HUES64 (cell line): Measurements from ENCODE around the gene NAP1L1.

Experiments used
- H3K27ac ChIP-seq: 2 replicates; pipeline ENCODE4 v1.7.0; 2013; ENCODE audit warnings: low read depth, low read length, inconsistent platforms
- H3K27me3 ChIP-seq: 2 replicates; pipeline ENCODE4 v1.6.1; 2013; ENCODE audit warnings: mild to moderate bottlenecking, low read length; ENCODE audit not compliant: insufficient read depth
- H3K36me3 ChIP-seq: 2 replicates; pipeline ENCODE4 v1.6.1; 2013; ENCODE audit warnings: mild to moderate bottlenecking, low read length; ENCODE audit not compliant: insufficient read depth
- H3K4me1 ChIP-seq: 2 replicates; pipeline ENCODE4 v1.6.1; 2013; ENCODE audit warnings: mild to moderate bottlenecking, low read length, moderate library complexity; ENCODE audit not compliant: insufficient read depth
- H3K4me3 ChIP-seq: 2 replicates; pipeline ENCODE4 v1.5.1; 2013; ENCODE audit warnings: mild to moderate bottlenecking, low read length, moderate library complexity
- H3K9ac ChIP-seq: 2 replicates; pipeline ENCODE4 v1.6.1; 2013; ENCODE audit warnings: mild to moderate bottlenecking, low read depth, low read length
- H3K9me3 ChIP-seq: 2 replicates; pipeline ENCODE4 v1.6.1; 2013; ENCODE audit warnings: low read depth, low read length; ENCODE audit not compliant: insufficient read depth
- WGBS: fragments of 150-250, 120-280 bp; methylation state at CpG from one replicate; pipeline ENCODE4 v1.1.7; 2013; ENCODE audit warnings: missing lambda C conversion rate; 5-methylcytosine and 5-hydroxymethylcytosine counted together

NAP1L1 gene

GRCh38 chr12:76057326-76057725, 27.2 kb downstream of the NAP1L1 start:
- Histone ChIP-seq H3K27me3 (no peaks in the 10 kb centered on the region), H3K9me3 (no peaks in the 10 kb centered on the region), H3K9ac (no peak overlapping the region), H3K36me3 (peaks cover 100% of the 10 kb centered on the region), H3K4me1 (peaks cover 26% of the 10 kb centered on the region), H3K4me3 (no peak overlapping the region), H3K27ac (peak overlapping the region; percentile 23; the same call in 1 of the 2 replicates)
- 90% methylated on average over 7 of the region's 7 CpGs for WGBS

- H3K36me3 ChIP-seq, result peaks cover 100% of the 10 kb centered on the region
- no peak overlapping the region for H3K4me3 ChIP-seq
- H3K9me3 ChIP-seq, result no peaks in the 10 kb centered on the region
- H3K4me1 ChIP-seq, result peaks cover 26% of the 10 kb centered on the region
- peak overlapping the region; percentile 74 for H3K27ac ChIP-seq
- no peaks in the 10 kb centered on the region for H3K27me3 ChIP-seq
- WGBS, result 14% methylated on average over 1 of the region's 2 CpGs
- H3K9ac ChIP-seq, result 0 out of 2 replicates have a peak overlapping the region, but pooled peaks have one; percentile 42
Observed at GRCh38 chr12:76055393-76055792, 29.1 kb downstream of the NAP1L1 start.

GRCh38 chr12:76049575-76050251, 34.8 kb downstream of the NAP1L1 start:
- Histone ChIP-seq H3K9me3 (no peaks in the 10 kb centered on the region), H3K27me3 (no peaks in the 10 kb centered on the region), H3K4me1 (peaks cover 4% of the 10 kb centered on the region), H3K9ac (no peak overlapping the region), H3K36me3 (peaks cover 100% of the 10 kb centered on the region), H3K27ac (no peak overlapping the region), H3K4me3 (no peak overlapping the region)
- WGBS, result 94% methylated on average over 4 of the region's 4 CpGs

GRCh38 chr12:76047742-76048141, 36.7 kb downstream of the NAP1L1 start:
- Histone ChIP-seq H3K27me3 (no peaks in the 10 kb centered on the region), H3K4me3 (no peak overlapping the region), H3K36me3 (peaks cover 93% of the 10 kb centered on the region), H3K27ac (no peak overlapping the region), H3K9me3 (no peaks in the 10 kb centered on the region), H3K4me1 (no peaks in the 10 kb centered on the region), H3K9ac (no peak overlapping the region)
- 100% methylated on average over 1 of the region's 2 CpGs for WGBS

- WGBS, result 100% methylated on average over 2 of the region's 2 CpGs
- no peak overlapping the region for H3K27ac ChIP-seq
- peaks cover 86% of the 10 kb centered on the region for H3K36me3 ChIP-seq
- H3K4me1 ChIP-seq, result no peaks in the 10 kb centered on the region
- no peaks in the 10 kb centered on the region for H3K27me3 ChIP-seq
- H3K9me3 ChIP-seq, result no peaks in the 10 kb centered on the region
- no peak overlapping the region for H3K9ac ChIP-seq
- no peak overlapping the region for H3K4me3 ChIP-seq
Observed at GRCh38 chr12:76047060-76047459, 37.4 kb downstream of the NAP1L1 start.

GRCh38 chr12:76043377-76043776, 41.1 kb downstream of the NAP1L1 start:
- Histone ChIP-seq H3K27me3 (no peaks in the 10 kb centered on the region), H3K4me1 (peaks cover 10% of the 10 kb centered on the region), H3K9ac (no peak overlapping the region), H3K4me3 (no peak overlapping the region), H3K9me3 (no peaks in the 10 kb centered on the region), H3K27ac (no peak overlapping the region), H3K36me3 (peaks cover 50% of the 10 kb centered on the region)
- 99% methylated on average over 4 of the region's 4 CpGs for WGBS

GRCh38 chr12:76042147-76042546, 42.3 kb downstream of the NAP1L1 start:
- H3K36me3 ChIP-seq, result peaks cover 37% of the 10 kb centered on the region
- H3K27ac ChIP-seq, result no peak overlapping the region
- no peak overlapping the region for H3K4me3 ChIP-seq
- no peaks in the 10 kb centered on the region for H3K27me3 ChIP-seq
- no peak overlapping the region for H3K9ac ChIP-seq
- WGBS, result 97% methylated on average over 2 of the region's 2 CpGs
- H3K9me3 ChIP-seq, result no peaks in the 10 kb centered on the region
- peaks cover 22% of the 10 kb centered on the region for H3K4me1 ChIP-seq

GRCh38 chr12:76041406-76041805, 43.1 kb downstream of the NAP1L1 start:
- H3K36me3 ChIP-seq, result peaks cover 30% of the 10 kb centered on the region
- no peaks in the 10 kb centered on the region for H3K27me3 ChIP-seq
- peaks cover 22% of the 10 kb centered on the region for H3K4me1 ChIP-seq
- WGBS, result 90% methylated on average over 2 of the region's 2 CpGs
- H3K27ac ChIP-seq, result no peak overlapping the region
- no peaks in the 10 kb centered on the region for H3K9me3 ChIP-seq
- H3K4me3 ChIP-seq, result no peak overlapping the region
- no peak overlapping the region for H3K9ac ChIP-seq

- WGBS, result 90% methylated on average over 4 of the region's 4 CpGs
- no peaks in the 10 kb centered on the region for H3K9me3 ChIP-seq
- H3K27me3 ChIP-seq, result no peaks in the 10 kb centered on the region
- H3K4me3 ChIP-seq, result no peak overlapping the region
- no peak overlapping the region for H3K9ac ChIP-seq
- H3K27ac ChIP-seq, result no peak overlapping the region
- peaks cover 21% of the 10 kb centered on the region for H3K36me3 ChIP-seq
- peaks cover 22% of the 10 kb centered on the region for H3K4me1 ChIP-seq
Observed at GRCh38 chr12:76040461-76040860, 44.0 kb downstream of the NAP1L1 start.

GRCh38 chr12:76038176-76038575, 46.3 kb downstream of the NAP1L1 start:
- Histone ChIP-seq H3K4me3 (no peak overlapping the region), H3K9ac (no peak overlapping the region), H3K27ac (peak overlapping the region; percentile 3; the same call in 1 of the 2 replicates), H3K36me3 (no peaks in the 10 kb centered on the region), H3K9me3 (no peaks in the 10 kb centered on the region), H3K4me1 (peaks cover 30% of the 10 kb centered on the region), H3K27me3 (no peaks in the 10 kb centered on the region)
- WGBS, result 48% methylated on average over 2 of the region's 2 CpGs

GRCh38 chr12:76037130-76038103, 47.1 kb downstream of the NAP1L1 start:
- Histone ChIP-seq H3K4me3 (no peak overlapping the region), H3K27me3 (no peaks in the 10 kb centered on the region), H3K9ac (no peak overlapping the region), H3K27ac (peak overlapping the region; percentile 15; the same call in 1 of the 2 replicates), H3K36me3 (no peaks in the 10 kb centered on the region), H3K4me1 (peaks cover 34% of the 10 kb centered on the region), H3K9me3 (no peaks in the 10 kb centered on the region)
- 51% methylated on average over 13 of the region's 13 CpGs for WGBS
